ENCODE measurements around the gene NSMF. TPM values are rescaled to one million over a fixed set of nuclear protein-coding genes. Genes with fewer than 3 reads are reported as not detected.

Gene NSMF
- total RNA-seq, 1 donor from 2014 or later: 35.1 TPM

- Histone ChIP-seq H3K9me3 (no peaks in the 10 kb centered on the region), H3K4me3 (no peak overlapping the region), H3K27ac (no peak overlapping the region), H3K27me3 (no peaks in the 10 kb centered on the region), H3K36me3 (no peaks in the 10 kb centered on the region), H3K4me1 (peaks cover 21% of the 10 kb centered on the region)
- intact Hi-C loops (cut with DNase I): no loop called here
- no peak for DNase-seq (ENCODE audit: extremely low spot score in 2 of 2)
- TF ChIP-seq CTCF (IDR thresholded peaks at IDR 0.05): no peak
- no peak for TF ChIP-seq POLR2AphosphoS5 (IDR thresholded peaks at IDR 0.05; ENCODE audit: insufficient read depth in 1 of 2, low read depth in 1 of 2)
- no peak for TF ChIP-seq POLR2A (IDR thresholded peaks at IDR 0.05)
These were observed 20.5 kb downstream of the NSMF start for GRCh38 chr9:137438591-137439157.

GRCh38 chr9:137437691-137438590 is 21.2 kb downstream of the NSMF start:
- DNase-seq (ENCODE audit: extremely low spot score in 2 of 2): no peak
- H3K27me3 ChIP-seq: no peaks in the 10 kb centered on the region
- H3K9me3 ChIP-seq: no peaks in the 10 kb centered on the region
- peaks cover 21% of the 10 kb centered on the region for H3K4me1 ChIP-seq
- TF ChIP-seq POLR2A (IDR thresholded peaks at IDR 0.05) (no peak), CTCF (IDR thresholded peaks at IDR 0.05) (no peak), POLR2AphosphoS5 (IDR thresholded peaks at IDR 0.05; ENCODE audit: insufficient read depth in 1 of 2, low read depth in 1 of 2) (no peak)
- intact Hi-C loops (cut with DNase I): no loop called here
- H3K36me3 ChIP-seq: no peaks in the 10 kb centered on the region
- no peak overlapping the region for H3K4me3 ChIP-seq
- no peak overlapping the region for H3K27ac ChIP-seq

- no peak for TF ChIP-seq CTCF (IDR thresholded peaks at IDR 0.05)
- no peak for TF ChIP-seq POLR2A (IDR thresholded peaks at IDR 0.05)
- no peak for TF ChIP-seq POLR2AphosphoS5 (IDR thresholded peaks at IDR 0.05; ENCODE audit: insufficient read depth in 1 of 2, low read depth in 1 of 2)
- no peak for DNase-seq (ENCODE audit: extremely low spot score in 2 of 2)
- Histone ChIP-seq H3K4me3 (no peak overlapping the region), H3K4me1 (peaks cover 21% of the 10 kb centered on the region), H3K27me3 (no peaks in the 10 kb centered on the region), H3K9me3 (no peaks in the 10 kb centered on the region), H3K27ac (no peak overlapping the region), H3K36me3 (no peaks in the 10 kb centered on the region)
- intact Hi-C loops (cut with DNase I): no loop called here
These were observed 22.2 kb downstream of the NSMF start for GRCh38 chr9:137436761-137437600.

- TF ChIP-seq POLR2A (IDR thresholded peaks at IDR 0.05) (no peak), POLR2AphosphoS5 (IDR thresholded peaks at IDR 0.05; ENCODE audit: insufficient read depth in 1 of 2, low read depth in 1 of 2) (no peak), CTCF (IDR thresholded peaks at IDR 0.05) (no peak)
- Histone ChIP-seq H3K36me3 (no peaks in the 10 kb centered on the region), H3K27ac (no peak overlapping the region), H3K27me3 (no peaks in the 10 kb centered on the region), H3K4me1 (peaks cover 13% of the 10 kb centered on the region), H3K9me3 (no peaks in the 10 kb centered on the region), H3K4me3 (no peak overlapping the region)
- no peak for DNase-seq (ENCODE audit: extremely low spot score in 2 of 2)
- intact Hi-C loops (cut with DNase I): no loop called here
These were observed 23.0 kb downstream of the NSMF start for GRCh38 chr9:137435980-137436760.
